ENCODE results near the gene ALDH2.
"Not testable (repeated sequence)": the region's sequence is repeated elsewhere in the genome, so short reads cannot be mapped to it uniquely, and the experiment has no call there.

The ALDH2 gene

DNA sequence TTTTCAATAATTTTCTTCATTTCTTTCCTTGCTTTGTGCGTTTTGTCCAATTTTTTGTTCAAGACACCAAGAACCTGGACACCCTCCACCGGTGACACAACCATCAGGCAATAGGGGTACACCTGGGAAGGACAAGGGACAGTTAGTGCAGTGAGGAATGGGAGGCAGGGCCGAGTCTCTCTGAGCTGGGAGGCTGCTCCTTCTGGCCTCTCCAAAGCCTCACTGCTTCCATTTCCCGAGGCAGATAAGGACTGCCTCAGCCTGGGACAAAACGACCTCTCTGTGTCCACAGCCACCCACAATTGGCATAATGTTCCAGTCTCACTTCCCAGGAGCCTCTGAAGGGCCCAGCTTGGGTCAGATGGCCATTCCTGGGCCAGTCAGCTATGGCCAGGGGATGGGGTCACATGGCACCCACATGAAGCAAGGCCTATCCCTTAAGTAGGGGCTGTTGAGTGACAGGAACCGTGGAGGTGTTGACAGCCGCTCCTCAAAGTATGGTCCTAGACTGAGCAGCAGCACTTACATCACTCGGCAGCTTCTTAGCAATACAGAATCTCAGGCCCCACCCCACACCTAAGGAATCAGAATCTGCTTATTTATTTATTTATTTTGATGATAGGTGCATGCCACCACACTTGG, 61.7 kb downstream of the ALDH2 start:
- DNase-seq: no peak

DNA sequence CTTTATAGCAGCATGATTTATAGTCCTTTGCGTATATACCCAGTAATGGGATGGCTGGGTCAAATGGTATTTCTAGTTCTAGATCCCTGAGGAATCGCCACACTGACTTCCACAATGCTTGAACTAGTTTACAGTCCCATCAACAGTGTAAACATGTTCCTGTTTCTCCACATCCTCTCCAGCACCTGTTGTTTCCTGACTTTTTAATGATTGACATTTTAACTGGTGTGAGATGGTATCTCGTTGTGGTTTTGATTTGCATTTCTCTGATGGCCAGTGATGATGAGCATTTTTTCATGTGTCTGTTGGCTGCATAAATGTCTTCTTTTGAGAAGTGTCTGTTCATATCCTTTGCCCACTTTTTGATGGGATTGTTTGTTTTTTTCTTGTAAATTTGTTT, 62.9 kb downstream of the ALDH2 start:
- DNase-seq: not testable (repeated sequence)

DNA sequence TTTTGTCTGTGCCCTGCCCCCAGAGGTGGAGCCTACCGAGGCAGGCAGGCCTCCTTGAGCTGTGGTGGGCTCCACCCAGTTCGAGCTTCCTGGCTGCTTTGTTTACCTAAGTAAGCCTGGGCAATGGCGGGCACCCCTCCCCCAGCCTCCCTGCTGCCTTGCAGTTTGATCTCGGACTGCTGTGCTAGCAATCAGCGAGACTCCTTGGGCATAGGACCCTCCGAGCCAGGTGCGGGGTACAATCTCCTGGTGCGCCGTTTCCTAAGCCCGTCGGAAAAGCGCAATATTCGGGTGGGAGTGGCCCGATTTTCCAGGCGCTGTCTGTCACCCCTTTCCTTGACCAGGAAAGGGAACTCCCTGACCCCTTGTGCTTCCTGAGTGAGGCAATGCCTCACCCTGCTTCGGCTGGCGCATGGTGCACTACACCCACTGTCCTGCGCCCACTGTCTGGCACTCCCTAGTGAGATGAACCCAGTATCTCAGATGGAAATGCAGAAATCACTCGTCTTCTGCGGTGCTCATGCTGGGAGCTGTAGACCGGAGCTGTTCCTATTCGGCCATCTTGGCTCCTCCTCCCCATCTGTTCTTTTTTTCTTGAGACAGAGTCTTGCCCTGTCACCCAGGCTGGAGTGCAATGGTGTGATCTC, 68.1 kb downstream of the ALDH2 start:
- not testable (repeated sequence) for DNase-seq

DNA sequence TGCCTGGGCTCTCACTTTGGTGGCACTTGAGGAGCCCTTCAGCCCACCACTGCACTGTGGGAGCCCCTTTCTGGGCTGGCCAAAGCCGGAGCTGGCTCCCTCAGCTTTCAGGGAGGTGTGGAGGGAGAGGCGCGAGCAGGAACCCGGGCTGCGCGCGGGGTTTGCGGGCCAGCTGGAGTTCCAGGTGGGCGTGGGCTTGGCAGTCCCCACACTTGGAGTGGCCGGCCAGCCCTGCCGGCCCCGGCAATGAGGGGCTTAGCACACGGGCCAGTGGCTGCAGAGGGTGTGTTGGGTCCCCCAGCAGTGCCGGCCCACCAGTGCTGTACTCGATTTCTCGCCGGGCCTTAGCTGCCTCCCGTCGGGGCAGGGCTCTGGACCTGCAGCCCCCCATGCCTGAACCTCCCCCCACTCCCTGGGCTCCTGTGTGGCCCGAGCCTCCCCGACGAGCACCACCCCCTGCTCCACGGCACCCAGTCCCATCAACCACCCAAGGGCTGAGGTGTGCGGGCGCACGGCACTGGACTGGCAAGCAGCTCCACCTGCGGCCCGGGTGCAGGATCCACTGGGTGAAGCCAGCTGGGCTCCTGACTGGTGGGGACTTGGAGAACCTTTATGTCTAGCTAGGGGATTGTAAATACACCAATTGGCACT, 68.9 kb downstream of the ALDH2 start:
- not testable (repeated sequence) for DNase-seq

DNA sequence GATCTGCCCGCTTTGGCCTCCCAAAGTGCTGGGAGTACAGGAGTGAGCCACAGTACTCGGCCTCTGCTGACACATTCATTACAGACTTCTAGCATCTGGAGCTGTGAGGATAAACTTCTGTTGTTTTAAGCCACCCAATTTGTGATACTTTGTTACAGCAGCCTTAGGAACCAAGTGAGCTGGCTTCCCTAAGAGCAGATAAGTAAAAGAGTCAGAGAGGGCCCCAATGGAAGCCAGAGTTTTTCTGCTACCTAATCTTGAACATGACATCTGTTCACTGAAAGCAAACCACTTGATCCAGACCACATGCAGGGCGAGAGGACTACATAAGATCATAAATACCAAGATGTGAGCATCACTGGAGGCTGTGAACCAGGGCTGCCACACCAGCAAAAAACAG, 71.6 kb downstream of the ALDH2 start:
- DNase-seq: no peak

DNA sequence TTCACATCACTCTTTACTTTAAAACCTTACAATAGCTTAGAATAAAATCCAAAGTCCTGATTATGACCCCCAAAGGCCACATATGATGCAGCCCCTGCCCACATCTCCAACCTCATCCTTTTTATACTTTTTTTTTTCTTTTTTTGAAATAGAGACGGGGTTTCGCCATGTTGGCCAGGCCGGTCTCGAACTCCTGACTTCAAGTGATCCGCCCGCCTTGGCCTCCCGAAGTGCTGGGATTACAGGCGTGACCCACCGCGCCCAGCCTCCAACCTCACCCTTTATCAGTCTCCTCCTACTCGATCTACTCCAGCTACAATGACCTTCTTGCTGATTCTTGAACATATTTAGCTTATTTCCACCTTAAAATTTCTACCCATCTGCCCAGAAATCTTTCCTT, 74.1 kb downstream of the ALDH2 start:
- no peak for DNase-seq

DNA sequence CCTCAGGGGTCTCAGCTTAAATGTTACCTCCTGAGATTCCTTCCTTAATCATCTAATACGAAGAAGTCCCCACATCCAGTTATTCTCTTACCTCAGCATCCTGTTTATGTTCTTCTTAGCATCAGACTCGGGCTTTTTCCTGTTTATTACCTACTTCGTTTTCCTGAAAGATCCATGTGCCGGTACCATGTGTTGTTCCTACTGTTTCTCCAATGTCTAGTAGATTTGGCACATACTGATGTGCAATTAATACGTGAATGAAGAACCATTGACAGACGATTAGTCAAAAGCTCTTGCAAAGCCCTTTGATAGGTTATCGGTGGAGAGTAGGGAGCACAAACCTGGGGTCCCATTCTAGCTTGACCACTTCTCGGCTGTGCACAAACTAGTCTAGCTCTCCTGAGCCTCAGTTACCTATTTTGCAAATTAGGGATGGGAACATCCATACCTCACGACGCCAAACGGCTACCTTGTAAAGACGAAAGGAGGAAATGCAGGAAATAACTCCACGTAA, 74.6 kb downstream of the ALDH2 start:
- DNase-seq: no peak

DNA sequence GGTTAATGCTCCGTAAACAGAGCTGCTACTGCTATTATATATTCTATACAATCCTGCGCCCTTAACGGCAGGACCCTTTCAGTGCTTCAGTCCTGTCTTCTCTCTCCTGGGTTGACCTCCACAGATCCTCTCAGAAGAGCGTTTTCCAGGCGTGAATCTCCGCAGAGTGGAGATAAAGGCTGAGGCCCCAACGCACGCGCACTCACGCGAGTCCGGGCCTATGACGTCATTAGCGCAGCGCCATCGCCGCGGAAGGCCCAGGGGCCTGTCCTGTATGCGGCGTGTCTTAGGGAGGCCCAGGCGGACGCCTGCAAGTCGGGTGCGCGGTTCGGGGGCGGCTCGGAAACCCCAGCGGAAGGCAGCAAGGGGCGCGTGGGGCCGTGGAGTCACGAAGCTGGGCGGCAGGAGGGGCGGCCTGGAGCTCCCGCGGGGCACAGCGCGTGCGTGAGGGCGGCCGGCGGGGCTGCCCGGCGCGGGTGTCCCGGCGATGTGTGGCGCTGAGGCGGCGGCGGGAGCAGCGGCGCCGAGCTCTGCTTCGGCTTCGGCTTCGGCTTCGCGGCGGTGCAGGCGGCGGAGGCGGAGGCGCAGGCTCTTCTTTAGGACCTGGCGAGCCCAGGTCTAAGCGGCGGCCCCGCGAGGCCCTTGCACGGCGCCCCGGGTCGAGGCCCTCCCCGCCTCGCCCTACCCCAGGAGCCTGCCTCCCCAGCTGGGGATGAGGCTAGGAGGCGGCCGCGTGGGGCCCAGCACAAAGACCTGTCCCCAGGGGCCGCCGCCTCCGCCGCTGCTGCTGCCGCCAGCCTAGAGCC, 75.2 kb downstream of the ALDH2 start, which contains the start of gene MAPKAPK5:
Gene MAPKAPK5, plus strand, starts transcription at position 479 of the 806 bp plus-strand sequence. CDS start 506 bp downstream, outside the sequence.
- DNase-seq: peak; percentile 97 to 98

DNA sequence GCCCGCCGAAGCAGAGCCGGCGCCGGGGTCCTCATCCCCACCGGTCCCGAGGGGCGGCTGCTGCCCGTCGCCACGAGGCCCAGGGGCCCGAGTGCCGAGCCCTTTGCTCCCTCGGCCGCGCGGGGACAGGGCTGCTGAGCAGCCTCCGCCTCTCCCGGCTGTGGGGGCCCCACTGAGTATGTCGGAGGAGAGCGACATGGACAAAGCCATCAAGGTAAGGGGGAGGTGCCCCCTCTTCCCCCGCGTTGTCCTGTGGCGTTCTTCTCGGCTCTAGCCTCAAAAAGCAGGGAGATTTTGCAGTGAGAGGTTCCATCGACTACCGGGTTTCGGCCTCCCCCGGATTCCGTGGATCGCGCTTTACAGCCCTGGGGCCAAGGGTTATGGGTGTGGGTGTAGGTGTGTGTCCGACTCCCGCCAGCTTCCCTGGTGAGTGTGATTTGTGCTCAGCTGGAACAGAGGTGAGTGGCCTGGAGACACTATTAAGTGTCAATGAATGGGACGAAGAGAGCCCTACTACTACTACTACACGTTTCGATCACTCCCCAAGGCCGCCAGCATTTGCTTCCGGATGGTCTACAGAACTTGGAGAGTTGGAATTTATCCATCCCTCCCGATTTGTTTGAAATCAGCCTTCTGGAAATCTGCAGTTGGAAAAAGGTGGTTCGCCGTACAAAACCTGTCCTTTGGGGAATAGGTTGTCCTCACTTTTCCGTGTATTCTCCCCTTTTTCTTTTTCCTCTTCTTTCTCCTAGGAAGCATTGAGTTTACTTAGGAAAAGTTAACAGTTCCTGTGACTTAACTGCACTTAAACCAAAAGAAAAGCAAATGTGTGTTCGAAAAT, 76.0 kb downstream of the ALDH2 start:
- peak; percentile 26 to 36 for DNase-seq

DNA sequence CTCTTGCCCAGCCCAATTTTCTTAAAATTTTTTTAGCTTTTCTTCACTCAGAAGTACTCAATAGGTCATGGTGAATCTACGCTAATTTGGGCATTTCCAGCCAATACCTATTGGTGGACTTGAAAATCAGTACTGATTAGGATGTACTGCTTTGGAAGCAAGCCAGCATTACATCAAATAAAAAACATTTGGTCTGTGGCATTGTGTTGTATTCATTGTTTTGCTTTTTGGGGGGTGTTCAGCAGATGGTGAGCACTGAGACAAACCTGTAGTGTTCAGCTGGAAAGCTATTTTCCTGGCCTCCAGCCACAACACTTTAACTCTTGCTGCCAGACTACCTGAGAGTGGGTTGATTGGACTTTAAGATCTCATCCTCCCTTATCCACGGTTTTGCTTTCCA, 79.3 kb downstream of the ALDH2 start:
- DNase-seq: no peak

DNA sequence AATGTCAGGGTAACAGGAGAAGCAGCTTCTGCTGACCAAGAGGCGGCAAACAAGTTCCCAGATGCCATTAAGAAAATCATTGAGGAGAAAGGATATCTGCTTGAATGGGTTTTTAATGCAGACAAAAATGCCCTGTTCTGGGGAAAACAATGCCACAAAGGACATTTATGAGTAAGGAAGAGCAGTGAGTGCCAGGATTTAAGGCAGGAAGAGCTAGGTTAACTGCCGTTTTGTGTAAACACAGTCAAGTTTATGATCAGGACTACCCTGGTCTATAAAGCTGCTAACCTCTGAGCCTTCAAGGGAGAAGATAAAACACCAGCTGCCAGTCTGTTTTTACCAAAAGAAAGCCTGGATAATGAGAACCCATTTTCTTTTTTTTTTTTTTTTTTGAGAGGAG, 83.8 kb downstream of the ALDH2 start:
- DNase-seq: no peak

DNA sequence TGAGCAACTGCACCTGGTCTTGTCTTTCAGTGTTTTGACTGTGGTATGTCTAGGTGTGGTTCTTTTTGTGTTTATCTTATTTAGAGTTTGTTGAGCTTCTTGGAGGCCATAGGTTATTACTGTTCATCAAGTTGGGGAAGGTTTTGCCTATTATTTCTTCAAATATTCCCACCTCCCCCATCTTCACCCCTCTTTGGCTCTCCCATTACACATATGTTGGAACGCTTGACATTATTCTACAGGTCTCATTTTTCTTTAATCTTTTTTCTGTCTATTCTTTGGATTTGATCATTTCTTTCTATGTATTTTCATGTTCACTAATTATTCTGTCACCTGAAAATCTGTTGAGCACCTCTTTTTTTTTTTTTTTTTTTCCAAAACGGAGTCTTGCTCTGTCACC, 91.5 kb downstream of the ALDH2 start:
- no peak for DNase-seq

DNA sequence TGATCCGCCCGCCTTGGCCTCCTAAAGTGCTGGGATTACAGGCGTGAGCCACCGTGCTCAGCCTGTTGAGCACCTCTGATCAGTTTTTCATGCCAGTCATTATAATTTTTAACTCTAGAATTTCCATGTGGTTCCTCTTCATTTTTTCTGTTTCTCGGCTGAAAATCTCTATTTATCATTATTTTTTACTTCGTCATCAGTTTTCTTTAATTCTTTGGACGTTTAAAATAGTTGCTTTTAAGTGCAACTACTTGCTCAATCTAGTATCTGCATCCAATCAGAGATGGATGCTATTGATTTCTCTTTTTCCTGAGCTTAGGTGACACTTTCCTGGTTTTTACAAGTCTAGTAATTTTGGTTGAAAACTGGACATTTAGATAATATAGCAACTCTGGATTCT, 92.0 kb downstream of the ALDH2 start:
- DNase-seq: no peak

DNA sequence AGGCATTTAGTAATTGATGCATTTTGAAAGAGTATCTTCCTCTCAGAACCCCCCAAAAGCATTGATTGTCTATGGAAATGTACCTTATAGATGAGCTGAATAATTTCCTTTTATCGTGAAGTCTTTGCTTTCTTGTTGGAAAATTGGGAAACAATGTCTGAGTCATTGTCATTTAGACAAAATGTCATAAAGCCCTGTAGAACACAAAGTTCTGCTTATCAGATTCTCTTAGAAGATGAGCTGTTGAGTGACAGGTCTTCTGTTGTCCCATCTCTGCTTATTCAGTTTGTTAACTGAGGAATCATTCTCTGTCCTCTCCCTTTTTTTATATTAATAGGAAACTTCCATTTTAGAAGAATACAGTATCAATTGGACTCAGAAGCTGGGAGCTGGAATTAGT, 98.2 kb downstream of the ALDH2 start:
- DNase-seq: no peak

Data from activated CD4-positive, alpha-beta T cell treated with anti-CD3 and anti-CD28 coated beads, Interleukin-2, amount 50 U/mL, for 48 hours (primary cell).